ENCODE results near the gene ADGRF3. TPM values are rescaled to one million over a fixed set of nuclear protein-coding genes. Genes with fewer than 3 reads are reported as not detected.
"Not testable (repeated sequence)": the region's sequence is repeated elsewhere in the genome, so short reads cannot be mapped to it uniquely, and the experiment has no call there.

The ADGRF3 gene
- total RNA-seq, 2 donors from 2014 or later: 0.35 to 0.93 TPM

DNA sequence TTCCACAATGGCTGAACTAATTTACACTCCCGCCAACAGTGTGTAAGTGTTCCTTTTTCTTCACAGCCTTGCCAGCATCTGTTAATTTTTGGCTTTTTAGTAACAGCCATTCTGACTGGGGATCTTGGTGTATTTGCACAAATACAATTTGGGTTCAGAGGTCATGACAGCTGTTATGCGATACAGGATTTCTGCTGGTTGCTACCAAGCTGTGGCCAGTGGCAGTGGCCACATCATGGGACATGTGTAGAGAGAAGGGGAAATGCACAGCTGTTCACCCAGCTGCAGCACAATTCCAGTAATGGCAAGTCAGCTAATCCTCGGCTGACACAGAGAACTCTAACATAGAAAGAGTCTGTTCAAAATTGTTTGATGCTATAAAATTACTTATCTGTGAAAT, 21.7 kb downstream of the ADGRF3 start:
- Histone ChIP-seq H3K4me3 (ENCODE audit: low read length) (no peak overlapping the region), H3K9me3 (ENCODE audit: control insufficient read depth, low read length) (no peaks in the 10 kb centered on the region), H3K9ac (ENCODE audit: extremely low read depth, low read length, poor library complexity, severe bottlenecking) (no peak overlapping the region), H3K4me1 (ENCODE audit: control insufficient read depth, insufficient read depth, low read length) (no peaks in the 10 kb centered on the region), H3K27me3 (ENCODE audit: control insufficient read depth, insufficient read depth, low read length, poor library complexity, severe bottlenecking) (no peaks in the 10 kb centered on the region), H3K36me3 (ENCODE audit: control insufficient read depth, insufficient read depth, low read length) (no peaks in the 10 kb centered on the region), H3K27ac (ENCODE audit: low read depth, low read length) (no peak overlapping the region)
- 82 to 92% methylated on average over 2 to 3 of the region's 3 CpGs for WGBS, 2 experiments (ENCODE audit: insufficient coverage in 1 of 2, insufficient read length in 1 of 2)
- H3K4me1 Mint-ChIP-seq: no peaks in the 10 kb centered on the region
- H3K4me3 Mint-ChIP-seq: no peak overlapping the region
- TF ChIP-seq CTCF (conservative IDR thresholded peaks at IDR 0.05): no peak
- no peak overlapping the region for H3K27ac Mint-ChIP-seq
- H3K9me3 Mint-ChIP-seq: no peaks in the 10 kb centered on the region
- no peaks in the 10 kb centered on the region for H3K36me3 Mint-ChIP-seq (ENCODE audit: low read depth)
- no peaks in the 10 kb centered on the region for H3K27me3 Mint-ChIP-seq (ENCODE audit: insufficient read depth)
- DNase-seq: no peak

GRCh38 chr2:26324479-26324878, 22.1 kb downstream of the ADGRF3 start:
- H3K36me3 Mint-ChIP-seq (ENCODE audit: low read depth); H3K4me3 Mint-ChIP-seq; H3K36me3 ChIP-seq (ENCODE audit: control insufficient read depth, insufficient read depth, low read length); H3K27me3 Mint-ChIP-seq (ENCODE audit: insufficient read depth); DNase-seq; H3K9ac ChIP-seq (ENCODE audit: extremely low read depth, low read length, poor library complexity, severe bottlenecking); H3K4me3 ChIP-seq (ENCODE audit: low read length); H3K27ac ChIP-seq (ENCODE audit: low read depth, low read length); H3K9me3 Mint-ChIP-seq; H3K27me3 ChIP-seq (ENCODE audit: control insufficient read depth, insufficient read depth, low read length, poor library complexity, severe bottlenecking); H3K27ac Mint-ChIP-seq; H3K9me3 ChIP-seq (ENCODE audit: control insufficient read depth, low read length); H3K4me1 Mint-ChIP-seq; H3K4me1 ChIP-seq (ENCODE audit: control insufficient read depth, insufficient read depth, low read length): not testable (repeated sequence)

DNA sequence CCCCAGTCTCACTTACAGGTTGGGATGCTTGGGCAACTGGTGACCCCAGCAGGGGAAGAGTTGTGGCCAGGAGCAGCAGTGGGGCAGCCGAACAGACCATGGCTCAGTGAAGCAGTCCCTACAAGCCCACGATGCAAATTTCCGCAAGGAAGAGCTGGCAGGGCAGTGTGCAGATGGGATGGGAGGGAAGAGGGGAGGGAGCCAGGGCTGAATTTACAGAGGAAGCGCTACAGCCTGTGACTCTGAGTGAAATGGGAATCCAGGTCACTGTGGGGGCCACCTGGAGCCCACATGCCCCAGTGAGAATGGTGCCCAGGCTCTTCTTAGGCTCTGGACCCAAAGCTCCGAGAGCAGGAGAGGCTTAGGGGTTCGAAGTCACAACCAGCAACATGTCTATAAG, 27.6 kb downstream of the ADGRF3 start:
- Mint-ChIP-seq H3K36me3 (ENCODE audit: low read depth) (no peaks in the 10 kb centered on the region), H3K27me3 (ENCODE audit: insufficient read depth) (peaks cover 4% of the 10 kb centered on the region), H3K4me1 (peaks cover 4% of the 10 kb centered on the region), H3K27ac (no peak overlapping the region), H3K4me3 (no peak overlapping the region), H3K9me3 (no peaks in the 10 kb centered on the region)
- no peak for DNase-seq
- H3K4me3 ChIP-seq (ENCODE audit: low read length): no peak overlapping the region
- no peaks in the 10 kb centered on the region for H3K4me1 ChIP-seq (ENCODE audit: control insufficient read depth, insufficient read depth, low read length)
- H3K36me3 ChIP-seq (ENCODE audit: control insufficient read depth, insufficient read depth, low read length): no peaks in the 10 kb centered on the region
- TF ChIP-seq CTCF (conservative IDR thresholded peaks at IDR 0.05): no peak
- 67 to 90% methylated on average over 3 to 6 of the region's 6 CpGs for WGBS, 2 experiments (ENCODE audit: insufficient coverage in 1 of 2, insufficient read length in 1 of 2)
- H3K9me3 ChIP-seq (ENCODE audit: control insufficient read depth, low read length): no peaks in the 10 kb centered on the region
- H3K9ac ChIP-seq (ENCODE audit: extremely low read depth, low read length, poor library complexity, severe bottlenecking): no peak overlapping the region
- no peak overlapping the region for H3K27ac ChIP-seq (ENCODE audit: low read depth, low read length)
- no peaks in the 10 kb centered on the region for H3K27me3 ChIP-seq (ENCODE audit: control insufficient read depth, insufficient read depth, low read length, poor library complexity, severe bottlenecking)

- Mint-ChIP-seq H3K27me3 (ENCODE audit: insufficient read depth) (peaks cover 4% of the 10 kb centered on the region), H3K9me3 (no peaks in the 10 kb centered on the region), H3K4me1 (peaks cover 4% of the 10 kb centered on the region), H3K4me3 (no peak overlapping the region), H3K27ac (no peak overlapping the region), H3K36me3 (ENCODE audit: low read depth) (no peaks in the 10 kb centered on the region)
- no peak overlapping the region for H3K4me3 ChIP-seq (ENCODE audit: low read length)
- no peaks in the 10 kb centered on the region for H3K4me1 ChIP-seq (ENCODE audit: control insufficient read depth, insufficient read depth, low read length)
- H3K9ac ChIP-seq (ENCODE audit: extremely low read depth, low read length, poor library complexity, severe bottlenecking): no peak overlapping the region
- WGBS, 2 experiments (ENCODE audit: insufficient coverage in 1 of 2, insufficient read length in 1 of 2): 90 to 95% methylated on average over 4 to 8 of the region's 8 CpGs
- no peak overlapping the region for H3K27ac ChIP-seq (ENCODE audit: low read depth, low read length)
- H3K36me3 ChIP-seq (ENCODE audit: control insufficient read depth, insufficient read depth, low read length): no peaks in the 10 kb centered on the region
- H3K27me3 ChIP-seq (ENCODE audit: control insufficient read depth, insufficient read depth, low read length, poor library complexity, severe bottlenecking): no peaks in the 10 kb centered on the region
- H3K9me3 ChIP-seq (ENCODE audit: control insufficient read depth, low read length): no peaks in the 10 kb centered on the region
- DNase-seq: no peak
- TF ChIP-seq CTCF (conservative IDR thresholded peaks at IDR 0.05): no peak
Measured at GRCh38 chr2:26317377-26318105, 29.0 kb downstream of the ADGRF3 start.
